ENCODE results near the gene DCC.
A peak's percentile ranks its signal among the peaks of the same experiment; 100 is the strongest.

DCC gene

DNA sequence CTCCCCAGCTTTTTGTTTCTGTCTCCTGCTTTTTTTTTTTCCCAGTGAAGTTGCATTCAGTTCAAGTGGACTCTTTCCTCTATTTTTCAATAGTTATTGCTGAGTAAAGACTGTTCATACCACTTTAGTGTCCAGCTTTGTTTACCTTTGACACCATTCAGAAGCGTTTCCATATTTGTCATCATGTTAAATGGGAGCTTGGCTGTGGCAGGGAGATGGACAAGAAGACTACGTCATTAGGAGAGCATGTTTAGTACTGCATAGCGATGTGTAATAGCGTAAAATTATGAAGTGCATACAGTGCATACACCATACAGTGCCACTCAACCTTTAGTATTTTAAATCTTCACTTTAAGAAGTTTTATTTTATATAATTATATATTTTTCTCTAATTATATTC lies 655.9 kb downstream of the DCC start:
- no peak overlapping the region for H2AFZ ChIP-seq (ENCODE audit: low read depth, low read length)
- no peak overlapping the region for H3K4me3 ChIP-seq (ENCODE audit: low read length)

DNA sequence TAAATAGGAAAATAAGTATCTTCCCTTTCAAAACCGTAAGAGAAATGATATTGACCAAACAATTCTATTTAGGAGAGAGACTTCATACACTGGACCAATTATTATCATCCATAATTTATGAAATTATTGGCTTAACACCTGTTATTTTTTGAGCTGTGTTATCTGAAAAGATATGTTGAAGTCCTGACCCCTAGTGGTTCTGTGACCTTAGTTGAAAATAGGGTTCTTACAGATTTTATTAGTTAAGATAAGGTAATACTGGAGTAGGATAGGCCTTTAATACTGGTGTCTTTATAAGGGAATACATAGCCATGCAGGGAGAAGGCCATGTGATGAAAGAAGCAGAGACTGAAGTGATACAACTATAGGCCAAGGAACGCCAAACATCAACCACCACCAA lies 659.6 kb downstream of the DCC start:
- H3K4me3 ChIP-seq (ENCODE audit: low read length), result no peak overlapping the region
- H2AFZ ChIP-seq (ENCODE audit: low read depth, low read length), result no peak overlapping the region
- H3K4me1 ChIP-seq (ENCODE audit: insufficient read depth, low read length), result peaks cover 3% of the 10 kb centered on the region
- no peaks in the 10 kb centered on the region for H3K9me3 ChIP-seq (ENCODE audit: low read length)
- no peaks in the 10 kb centered on the region for H3K36me3 ChIP-seq (ENCODE audit: insufficient read depth, low read length)
- H3K27me3 ChIP-seq (ENCODE audit: insufficient read depth, low read length), result no peaks in the 10 kb centered on the region

More for the DNA sequence above, 655.9 kb downstream of the DCC start:
- Histone ChIP-seq H3K36me3 (ENCODE audit: insufficient read depth, low read length) (no peaks in the 10 kb centered on the region), H3K9me3 (ENCODE audit: low read length) (no peaks in the 10 kb centered on the region), H3K27me3 (ENCODE audit: insufficient read depth, low read length) (no peaks in the 10 kb centered on the region), H3K4me1 (ENCODE audit: insufficient read depth, low read length) (no peaks in the 10 kb centered on the region)

DNA sequence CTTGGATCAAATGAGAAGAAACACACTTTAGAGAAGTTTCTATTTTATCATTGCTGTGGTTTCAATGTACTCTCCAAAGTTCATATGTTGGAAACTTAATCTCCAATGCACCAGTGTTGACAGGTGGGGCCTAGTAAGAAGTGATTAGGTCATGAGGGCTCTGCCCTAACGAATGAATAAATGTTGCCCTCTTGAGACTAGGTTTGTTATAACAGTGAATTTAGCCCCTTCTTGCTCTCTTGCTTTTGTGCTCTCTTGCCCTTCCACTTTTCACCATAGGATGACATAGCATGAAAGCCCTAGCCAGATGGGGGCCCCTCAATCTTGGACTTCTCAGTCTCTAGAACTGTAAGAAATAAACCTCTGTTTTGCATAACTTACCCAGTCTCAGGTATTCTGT lies 664.8 kb downstream of the DCC start:
- no peaks in the 10 kb centered on the region for H3K27me3 ChIP-seq (ENCODE audit: insufficient read depth, low read length)
- H3K4me3 ChIP-seq (ENCODE audit: low read length), result no peak overlapping the region
- H2AFZ ChIP-seq (ENCODE audit: low read depth, low read length), result no peak overlapping the region
- H3K36me3 ChIP-seq (ENCODE audit: insufficient read depth, low read length), result no peaks in the 10 kb centered on the region
- H3K9me3 ChIP-seq (ENCODE audit: low read length), result no peaks in the 10 kb centered on the region
- peaks cover 3% of the 10 kb centered on the region for H3K4me1 ChIP-seq (ENCODE audit: insufficient read depth, low read length)

DNA sequence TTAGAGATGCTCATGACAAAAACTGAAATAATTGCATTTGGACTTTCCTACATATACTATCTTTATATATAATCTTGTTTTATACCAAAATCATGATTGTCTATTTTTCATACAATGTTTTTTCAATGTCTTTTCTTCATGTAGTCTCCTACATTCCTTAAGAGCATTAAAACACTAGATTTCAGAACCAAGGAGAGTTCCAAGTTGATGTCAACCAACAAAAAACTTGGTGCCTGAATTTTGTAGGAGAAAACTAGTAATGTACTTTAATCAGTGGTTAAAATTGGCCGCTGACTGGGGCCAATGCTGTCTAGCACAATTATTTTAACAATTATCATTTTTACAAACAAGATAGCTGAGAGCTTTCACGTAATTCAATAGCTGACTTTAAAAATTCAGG lies 678.8 kb downstream of the DCC start:
- Histone ChIP-seq H3K36me3 (ENCODE audit: insufficient read depth, low read length) (no peaks in the 10 kb centered on the region), H3K9me3 (ENCODE audit: low read length) (no peaks in the 10 kb centered on the region), H2AFZ (ENCODE audit: low read depth, low read length) (no peak overlapping the region), H3K4me3 (ENCODE audit: low read length) (no peak overlapping the region), H3K27me3 (ENCODE audit: insufficient read depth, low read length) (no peaks in the 10 kb centered on the region), H3K4me1 (ENCODE audit: insufficient read depth, low read length) (peaks cover 5% of the 10 kb centered on the region)

DNA sequence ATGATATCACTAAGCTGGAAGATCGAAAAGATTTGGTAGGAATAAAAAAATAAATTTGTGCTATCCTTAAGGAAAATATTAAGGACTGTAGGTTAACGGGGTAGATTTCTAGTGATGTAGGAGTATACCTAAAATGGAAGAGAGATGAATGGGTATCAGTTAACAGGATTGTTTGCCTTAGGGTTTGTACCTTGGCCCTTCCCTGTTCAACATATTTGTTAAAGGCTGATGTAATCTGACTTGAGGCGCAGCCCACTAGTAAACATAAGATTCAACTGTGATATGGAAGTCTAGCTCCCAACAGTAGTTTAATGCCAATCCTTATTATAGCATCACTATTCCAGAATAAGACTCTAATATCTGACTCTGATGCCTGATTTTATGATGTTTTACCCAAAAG lies 685.2 kb downstream of the DCC start:
- Histone ChIP-seq H3K9me3 (ENCODE audit: low read length) (no peaks in the 10 kb centered on the region), H2AFZ (ENCODE audit: low read depth, low read length) (no peak overlapping the region), H3K4me1 (ENCODE audit: insufficient read depth, low read length) (peaks cover 5% of the 10 kb centered on the region), H3K4me3 (ENCODE audit: low read length) (no peak overlapping the region), H3K27me3 (ENCODE audit: insufficient read depth, low read length) (no peaks in the 10 kb centered on the region), H3K36me3 (ENCODE audit: insufficient read depth, low read length) (no peaks in the 10 kb centered on the region)

DNA sequence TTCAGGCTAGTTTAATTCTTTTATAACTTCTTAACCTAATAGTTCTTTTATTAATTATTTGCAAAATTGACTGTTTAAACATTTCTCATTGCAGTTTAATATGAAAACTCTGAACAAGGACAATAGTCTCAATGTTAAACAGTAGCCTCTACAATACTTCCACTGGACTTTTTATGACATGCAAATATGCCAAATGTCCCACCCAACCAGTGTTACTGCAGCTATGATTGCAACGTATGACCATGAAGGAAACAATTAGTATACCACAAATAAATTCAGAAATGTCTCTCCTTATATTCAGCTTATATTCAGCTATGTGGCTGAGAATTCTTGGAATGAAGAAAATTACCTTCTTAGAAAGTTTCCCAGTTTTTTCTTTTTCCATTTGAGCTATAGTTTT lies 688.6 kb downstream of the DCC start:
- H3K4me1 ChIP-seq (ENCODE audit: insufficient read depth, low read length), result no peaks in the 10 kb centered on the region
- no peaks in the 10 kb centered on the region for H3K27me3 ChIP-seq (ENCODE audit: insufficient read depth, low read length)
- H3K36me3 ChIP-seq (ENCODE audit: insufficient read depth, low read length), result no peaks in the 10 kb centered on the region
- no peak overlapping the region for H3K4me3 ChIP-seq (ENCODE audit: low read length)
- no peaks in the 10 kb centered on the region for H3K9me3 ChIP-seq (ENCODE audit: low read length)
- no peak overlapping the region for H2AFZ ChIP-seq (ENCODE audit: low read depth, low read length)

DNA sequence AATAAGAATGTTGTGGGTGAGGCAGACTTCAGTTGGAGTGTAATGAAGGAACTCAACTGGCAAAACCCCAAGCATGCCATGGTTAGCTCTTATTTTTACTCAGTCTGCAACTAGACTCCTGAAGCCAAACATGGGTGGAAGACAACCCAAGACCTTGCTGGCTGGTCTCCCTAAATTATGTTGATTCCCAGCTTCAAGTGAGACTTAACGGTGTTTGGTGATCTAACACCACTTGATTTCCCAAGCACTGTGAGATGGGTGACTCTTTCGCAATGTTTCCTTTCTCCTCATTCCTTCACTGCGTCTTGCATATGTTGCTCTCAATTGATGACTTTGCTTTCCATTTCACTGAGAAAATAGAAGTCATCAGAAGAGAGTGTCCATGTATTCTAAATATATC lies 693.1 kb downstream of the DCC start:
- H3K27me3 ChIP-seq (ENCODE audit: insufficient read depth, low read length), result no peaks in the 10 kb centered on the region

DNA sequence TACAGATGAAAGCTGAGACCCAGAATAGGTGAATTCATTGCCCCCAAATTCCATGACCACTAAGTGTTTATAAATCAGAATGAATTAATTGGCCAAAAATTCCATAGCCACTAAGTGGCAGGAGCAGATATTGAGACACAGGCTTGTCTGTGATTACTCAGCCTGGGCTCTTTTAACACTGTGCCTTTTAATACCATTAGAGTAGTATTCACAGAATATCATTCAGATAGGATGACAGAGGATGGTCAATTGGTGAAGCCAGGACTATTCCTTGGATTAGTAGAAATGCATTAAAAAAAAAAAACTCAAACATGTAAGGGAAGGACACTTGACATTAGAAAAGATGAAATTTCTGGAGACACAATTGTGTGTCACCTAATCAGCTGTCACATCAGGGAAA lies 698.6 kb downstream of the DCC start:
- no peak overlapping the region for H2AFZ ChIP-seq (ENCODE audit: low read depth, low read length)
- H3K27me3 ChIP-seq (ENCODE audit: insufficient read depth, low read length), result no peaks in the 10 kb centered on the region
- no peak overlapping the region for H3K4me3 ChIP-seq (ENCODE audit: low read length)
- H3K4me1 ChIP-seq (ENCODE audit: insufficient read depth, low read length), result no peaks in the 10 kb centered on the region
- no peaks in the 10 kb centered on the region for H3K36me3 ChIP-seq (ENCODE audit: insufficient read depth, low read length)
- no peaks in the 10 kb centered on the region for H3K9me3 ChIP-seq (ENCODE audit: low read length)

More for the DNA sequence above, 693.1 kb downstream of the DCC start:
- Histone ChIP-seq H3K4me1 (ENCODE audit: insufficient read depth, low read length) (no peaks in the 10 kb centered on the region), H3K4me3 (ENCODE audit: low read length) (no peak overlapping the region), H2AFZ (ENCODE audit: low read depth, low read length) (no peak overlapping the region), H3K9me3 (ENCODE audit: low read length) (no peaks in the 10 kb centered on the region), H3K36me3 (ENCODE audit: insufficient read depth, low read length) (no peaks in the 10 kb centered on the region)

DNA sequence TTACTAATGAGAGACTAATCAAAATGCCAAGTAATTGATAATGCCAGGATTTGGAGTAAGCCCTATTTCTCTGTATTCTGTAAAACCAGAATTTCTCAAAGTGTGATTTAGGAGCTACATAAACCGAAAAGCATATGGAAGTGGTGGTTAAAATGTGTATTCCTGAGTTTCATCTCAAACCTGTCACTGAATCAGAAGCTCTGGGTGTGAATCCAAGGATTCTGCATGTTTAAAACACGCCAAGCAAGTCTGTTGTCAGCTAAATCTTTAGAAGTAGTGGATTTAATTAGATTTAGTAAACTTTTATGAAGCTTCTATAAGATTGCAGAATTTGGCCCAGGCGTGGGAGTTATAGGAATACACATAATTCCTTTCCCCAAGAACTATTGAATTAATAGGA lies 700.3 kb downstream of the DCC start:
- no peaks in the 10 kb centered on the region for H3K36me3 ChIP-seq (ENCODE audit: insufficient read depth, low read length)
- H2AFZ ChIP-seq (ENCODE audit: low read depth, low read length), result no peak overlapping the region
- H3K4me3 ChIP-seq (ENCODE audit: low read length), result no peak overlapping the region
- H3K4me1 ChIP-seq (ENCODE audit: insufficient read depth, low read length), result no peaks in the 10 kb centered on the region
- no peaks in the 10 kb centered on the region for H3K27me3 ChIP-seq (ENCODE audit: insufficient read depth, low read length)
- H3K9me3 ChIP-seq (ENCODE audit: low read length), result no peaks in the 10 kb centered on the region

DNA sequence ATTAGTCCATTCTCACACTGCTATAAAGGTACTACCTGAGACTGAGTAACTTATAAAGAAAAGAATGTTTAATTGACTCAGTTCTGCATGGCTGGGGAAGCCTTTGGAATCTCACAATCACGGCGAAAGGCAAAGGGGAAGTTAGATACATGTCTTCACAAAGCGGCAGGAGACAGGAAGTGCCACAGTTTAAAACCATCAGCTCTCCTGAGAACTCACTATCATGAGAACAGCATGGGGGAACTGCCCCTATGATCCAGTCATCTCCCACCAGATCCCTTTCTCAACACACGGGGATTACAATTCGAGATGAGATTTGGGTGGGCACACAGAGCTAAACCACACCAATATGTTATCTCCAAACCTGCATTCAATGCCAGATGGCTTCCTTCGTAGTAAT lies 716.1 kb downstream of the DCC start:
- Histone ChIP-seq H3K4me1 (ENCODE audit: insufficient read depth, low read length) (no peaks in the 10 kb centered on the region), H3K4me3 (ENCODE audit: low read length) (no peak overlapping the region)

DNA sequence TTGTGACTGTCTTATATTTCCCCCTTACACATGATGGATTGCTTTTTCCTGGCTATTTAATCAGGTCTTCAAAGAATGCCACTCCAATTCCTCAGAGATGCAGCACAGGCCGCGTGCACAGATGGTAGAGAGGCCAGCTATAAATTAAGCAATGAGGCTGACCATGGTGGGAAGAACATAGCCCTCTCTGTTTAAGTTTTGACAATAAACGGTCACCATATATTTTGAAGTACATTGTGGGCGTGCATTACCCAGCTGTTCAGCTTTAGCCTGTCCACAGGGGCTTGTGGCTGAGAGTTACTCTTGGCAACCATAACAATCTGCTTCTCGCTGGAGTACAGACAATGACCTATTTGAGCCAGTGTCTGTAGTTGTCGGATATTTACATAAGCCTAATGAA lies 730.8 kb downstream of the DCC start:
- Histone ChIP-seq H2AFZ (ENCODE audit: low read depth, low read length) (peak overlapping the region; percentile 36), H3K4me1 (ENCODE audit: insufficient read depth, low read length) (peaks cover 22% of the 10 kb centered on the region), H3K27me3 (ENCODE audit: insufficient read depth, low read length) (no peaks in the 10 kb centered on the region), H3K36me3 (ENCODE audit: insufficient read depth, low read length) (no peaks in the 10 kb centered on the region), H3K4me3 (ENCODE audit: low read length) (no peak overlapping the region), H3K9me3 (ENCODE audit: low read length) (no peaks in the 10 kb centered on the region)

More for the DNA sequence above, 716.1 kb downstream of the DCC start:
- no peaks in the 10 kb centered on the region for H3K36me3 ChIP-seq (ENCODE audit: insufficient read depth, low read length)
- no peak overlapping the region for H2AFZ ChIP-seq (ENCODE audit: low read depth, low read length)
- no peaks in the 10 kb centered on the region for H3K9me3 ChIP-seq (ENCODE audit: low read length)
- H3K27me3 ChIP-seq (ENCODE audit: insufficient read depth, low read length), result no peaks in the 10 kb centered on the region

DNA sequence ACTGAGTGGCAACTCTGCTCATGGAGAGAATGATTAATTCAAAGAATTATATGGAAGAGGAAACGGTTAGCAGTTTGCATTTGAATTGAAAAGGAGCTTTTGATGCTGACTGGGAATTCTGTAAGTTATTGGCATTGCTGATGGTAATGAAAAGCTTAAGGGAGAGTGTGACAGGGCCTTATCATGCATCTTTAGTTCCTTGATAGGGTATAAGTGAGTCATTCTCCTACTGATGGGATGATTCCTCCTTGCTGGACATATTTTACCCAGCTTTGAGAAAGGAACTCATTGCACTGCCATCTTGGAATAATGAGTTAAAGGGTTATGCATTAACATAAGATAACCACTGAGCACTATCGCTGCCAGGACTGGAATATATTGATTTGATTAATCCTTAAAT lies 740.7 kb downstream of the DCC start:
- no peaks in the 10 kb centered on the region for H3K9me3 ChIP-seq (ENCODE audit: low read length)

DNA sequence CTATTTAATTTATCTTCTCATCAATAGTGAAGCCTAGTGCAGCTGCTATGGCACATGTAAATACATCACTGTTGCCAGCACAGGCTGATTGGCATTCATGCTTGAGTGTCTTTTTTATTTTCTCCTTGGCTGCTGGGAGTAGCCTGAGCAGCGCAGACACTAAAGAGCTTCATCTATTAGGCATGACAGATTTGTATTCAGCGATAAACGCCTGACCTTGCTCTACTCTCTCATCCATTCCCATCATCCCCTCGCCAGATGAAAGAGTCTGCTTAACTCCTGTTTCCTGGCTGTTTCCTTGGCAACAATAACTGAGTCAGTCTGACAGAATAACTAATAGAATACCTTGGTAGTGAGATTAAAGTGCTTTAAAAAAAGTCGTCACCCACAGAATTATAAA lies 753.6 kb downstream of the DCC start:
- Histone ChIP-seq H3K36me3 (ENCODE audit: insufficient read depth, low read length) (no peaks in the 10 kb centered on the region), H2AFZ (ENCODE audit: low read depth, low read length) (no peak overlapping the region), H3K4me3 (ENCODE audit: low read length) (no peak overlapping the region), H3K4me1 (ENCODE audit: insufficient read depth, low read length) (peaks cover 22% of the 10 kb centered on the region), H3K27me3 (ENCODE audit: insufficient read depth, low read length) (no peaks in the 10 kb centered on the region), H3K9me3 (ENCODE audit: low read length) (no peaks in the 10 kb centered on the region)

More for the DNA sequence above, 740.7 kb downstream of the DCC start:
- Histone ChIP-seq H3K27me3 (ENCODE audit: insufficient read depth, low read length) (no peaks in the 10 kb centered on the region), H2AFZ (ENCODE audit: low read depth, low read length) (no peak overlapping the region), H3K36me3 (ENCODE audit: insufficient read depth, low read length) (no peaks in the 10 kb centered on the region), H3K4me1 (ENCODE audit: insufficient read depth, low read length) (peaks cover 17% of the 10 kb centered on the region), H3K4me3 (ENCODE audit: low read length) (no peak overlapping the region)

DNA sequence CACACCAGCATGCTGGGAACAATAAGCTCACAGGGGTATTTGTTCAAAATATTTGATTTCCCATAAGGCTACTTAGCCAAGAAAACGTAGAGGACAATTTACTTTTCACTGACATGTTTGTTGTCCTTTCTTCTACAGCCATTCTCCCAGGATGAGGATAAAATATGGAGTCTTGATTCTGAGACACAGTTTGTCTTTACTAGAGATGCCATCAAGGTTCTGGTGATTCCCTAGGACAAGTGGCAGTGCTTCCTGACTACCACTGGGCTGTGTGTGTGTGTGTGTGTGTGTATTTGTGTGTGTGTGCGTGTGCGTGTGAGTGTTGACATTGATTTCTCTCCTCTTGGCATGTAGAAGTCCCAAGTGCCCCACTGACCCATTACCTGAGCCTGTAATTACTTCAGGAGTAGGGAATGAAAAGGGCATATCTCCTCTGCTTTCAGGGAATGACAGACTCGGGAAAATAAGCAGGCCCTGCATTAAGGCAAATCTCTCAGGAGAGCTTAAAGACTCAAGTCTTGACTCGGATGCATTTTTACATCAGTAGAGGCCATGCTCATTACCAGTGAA lies 761.6 kb downstream of the DCC start:
- Histone ChIP-seq H3K27me3 (ENCODE audit: insufficient read depth, low read length) (no peaks in the 10 kb centered on the region), H3K9me3 (ENCODE audit: low read length) (no peaks in the 10 kb centered on the region), H3K36me3 (ENCODE audit: insufficient read depth, low read length) (no peaks in the 10 kb centered on the region), H3K4me1 (ENCODE audit: insufficient read depth, low read length) (peaks cover 3% of the 10 kb centered on the region), H3K4me3 (ENCODE audit: low read length) (no peak overlapping the region), H2AFZ (ENCODE audit: low read depth, low read length) (no peak overlapping the region)

Measured in neuron (in vitro differentiated cells).